SK-N-SH treated with all-trans-retinoic acid at 6 μM for 48 hours (cell line): ENCODE measurements around the gene ERGIC1.

Experiments
- ATAC-seq: fragments of 200-7000 bp; cut with Tn5 transposase; 3 replicates; pipeline ENCODE4 v1.9.1; 2020; ENCODE audit warnings: mild to moderate bottlenecking, moderate library complexity
- CREB5 ChIP-seq: fragments of 250-450 bp; sonication (Bioruptor Pico); IDR thresholded peaks from 2 replicates; pipeline ENCODE4 v1.5.1; 2020; ENCODE audit warnings: low read depth, mild to moderate bottlenecking, moderate library complexity
- GLIS3 ChIP-seq: fragments of 250-450 bp; sonication (Bioruptor Pico); IDR thresholded peaks from 2 replicates; pipeline ENCODE4 v1.5.0; 2020; ENCODE audit warnings: mild to moderate bottlenecking, moderate library complexity
- ISL1 ChIP-seq: fragments of 250-450 bp; sonication (Bioruptor Pico); IDR thresholded peaks from 2 replicates; pipeline ENCODE4 v2.1.2; 2022; ENCODE audit warnings: mild to moderate bottlenecking, moderate library complexity
- OSR1 ChIP-seq: fragments of 250-450 bp; sonication (Bioruptor Pico); IDR thresholded peaks from 2 replicates; pipeline ENCODE4 v1.8.0; 2022; ENCODE audit warnings: moderate library complexity, mild to moderate bottlenecking, inconsistent platforms
- PATZ1 ChIP-seq: fragments of 250-450 bp; sonication (Bioruptor Pico); IDR thresholded peaks from 2 replicates; pipeline ENCODE4 v1.8.0; 2020; ENCODE audit warnings: mild to moderate bottlenecking, moderate library complexity, borderline replicate concordance
- POU6F1 ChIP-seq: fragments of 250-450 bp; sonication (Bioruptor Pico); IDR thresholded peaks from 2 replicates; pipeline ENCODE4 v1.8.0; 2021; ENCODE audit warnings: low read depth, mild to moderate bottlenecking, moderate library complexity, borderline replicate concordance
- PPARA ChIP-seq: fragments of 250-450 bp; sonication (Bioruptor Pico); IDR thresholded peaks from 2 replicates; pipeline ENCODE4 v1.5.0; 2020; ENCODE audit warnings: mild to moderate bottlenecking, borderline replicate concordance
- SNAI2 ChIP-seq: fragments of 250-450 bp; sonication (Bioruptor Pico); IDR thresholded peaks from 2 replicates; pipeline ENCODE4 v1.5.0; 2020; ENCODE audit warnings: mild to moderate bottlenecking, moderate library complexity
- TCF4 ChIP-seq: fragments of 250-450 bp; sonication (Bioruptor Pico); IDR thresholded peaks from 2 replicates; pipeline ENCODE4 v1.8.0; 2021; ENCODE audit warnings: mild to moderate bottlenecking, moderate library complexity, borderline replicate concordance
- TOX ChIP-seq: fragments of 250-450 bp; sonication (Bioruptor Pico); IDR thresholded peaks from 2 replicates; pipeline ENCODE4 v1.8.0; 2021; ENCODE audit warnings: mild to moderate bottlenecking, moderate library complexity, borderline replicate concordance
- TSHZ2 ChIP-seq: fragments of 250-450 bp; sonication (Bioruptor Pico); IDR thresholded peaks from 2 replicates; pipeline ENCODE4 v1.5.0; 2020; ENCODE audit warnings: mild to moderate bottlenecking, moderate library complexity
- ZC3H10 ChIP-seq: fragments of 250-450 bp; sonication (Bioruptor Pico); IDR thresholded peaks from 2 replicates; pipeline ENCODE4 v1.5.1; 2021; ENCODE audit warnings: mild to moderate bottlenecking, moderate library complexity
- ZFP3 ChIP-seq: fragments of 250-450 bp; sonication (Bioruptor Pico); IDR thresholded peaks from 2 replicates; pipeline ENCODE4 v1.5.0; 2020; ENCODE audit warnings: mild to moderate bottlenecking, moderate library complexity
- ZFP30 ChIP-seq: fragments of 450-650 bp; formaldehyde crosslinking; IDR thresholded peaks from 2 replicates; pipeline ENCODE4 v1.5.0; 2022; ENCODE audit warnings: mild to moderate bottlenecking, moderate library complexity
- ZNF8 ChIP-seq: fragments of 450-650 bp; formaldehyde crosslinking; IDR thresholded peaks from 2 replicates; pipeline ENCODE4 v1.5.0; 2020; ENCODE audit warnings: mild to moderate bottlenecking, moderate library complexity

Gene ERGIC1

GRCh38 chr5:172791286-172791685 lies 42.8 kb upstream of the ERGIC1 start (continued):
- no peak for TF ChIP-seq TSHZ2 (CRISPR knock-in tag)
- no peak for TF ChIP-seq TOX (CRISPR knock-in tag)
- TF ChIP-seq ZFP30 (CRISPR knock-in tag): no peak
- no peak for TF ChIP-seq ZFP3
- no peak for TF ChIP-seq GLIS3

GRCh38 chr5:172791726-172792445 lies 42.2 kb upstream of the ERGIC1 start:
- no peak for ATAC-seq
- no peak for TF ChIP-seq CREB5 (CRISPR knock-in tag)
- no peak for TF ChIP-seq ZNF8 (CRISPR knock-in tag)
- no peak for TF ChIP-seq ISL1 (CRISPR knock-in tag)
- no peak for TF ChIP-seq PATZ1

- TF ChIP-seq CREB5 (CRISPR knock-in tag) (no peak), SNAI2 (CRISPR knock-in tag) (no peak), ZNF8 (CRISPR knock-in tag) (no peak), TOX (CRISPR knock-in tag) (no peak), TCF4 (no peak), GLIS3 (no peak), TSHZ2 (CRISPR knock-in tag) (no peak), ZC3H10 (CRISPR knock-in tag) (no peak), POU6F1 (CRISPR knock-in tag) (no peak), ZFP3 (no peak), ISL1 (CRISPR knock-in tag) (no peak), OSR1 (no peak), PPARA (CRISPR knock-in tag) (no peak)
- TF ChIP-seq, all 23 proteins: peak for 0
- ATAC-seq: no peak
These were observed 41.1 kb upstream of the ERGIC1 start for GRCh38 chr5:172792701-172793570.
